Fibroblast of skin of left quadriceps (primary cell): ENCODE results near the gene HEXD.
"Not testable (repeated sequence)": the region's sequence is repeated elsewhere in the genome, so short reads cannot be mapped to it uniquely, and the experiment has no call there.

Experiments used
- DNase-seq, 2 experiments: peaks; one replicate each; pipeline ENCODE4 v3.0.0-alpha.2; 2013; ENCODE audit warnings: low read depth in 2 of 2

The HEXD gene

GRCh38 chr17:82382220-82382932 is 35.8 kb upstream of the HEXD start:
- DNase-seq, result not testable (repeated sequence)

DNA sequence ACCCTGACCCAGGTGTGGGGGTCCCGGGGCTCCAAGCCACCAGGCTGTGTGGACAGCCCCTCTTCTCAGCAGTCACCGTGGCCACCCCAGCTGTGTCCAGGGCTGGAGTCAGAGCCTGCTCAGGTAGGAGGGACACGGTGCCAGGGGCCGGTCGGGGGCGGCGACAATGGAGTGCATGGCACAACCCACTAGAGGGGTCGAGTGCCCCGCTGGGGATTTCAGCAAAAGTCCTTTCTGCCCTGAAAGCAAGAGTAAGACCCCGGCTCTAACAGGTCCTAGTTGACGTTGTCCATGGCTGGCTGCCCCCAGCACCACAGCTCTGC is 35.3 kb upstream of the HEXD start:
- no peak for DNase-seq

DNA sequence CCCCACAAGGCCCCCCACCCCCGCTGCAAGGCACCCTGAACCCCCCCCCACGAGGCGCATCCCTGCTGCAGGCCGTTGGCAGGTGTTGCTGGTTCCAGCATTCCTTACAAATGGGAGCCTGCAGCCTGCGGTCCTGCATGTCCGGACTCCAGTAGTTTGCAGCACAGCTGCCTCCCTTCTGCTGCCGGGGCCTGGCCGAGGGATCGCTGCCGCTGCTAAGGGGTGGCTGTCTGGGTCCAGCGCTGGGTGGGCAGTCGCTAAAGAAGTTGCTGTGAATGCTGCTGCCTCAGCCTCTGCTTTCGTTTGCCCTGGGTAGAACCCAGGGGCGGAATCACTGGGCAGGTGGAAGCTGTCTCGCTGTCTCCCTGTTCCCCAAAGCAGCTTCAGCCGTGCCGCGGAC is 34.7 kb upstream of the HEXD start:
- no peak for DNase-seq

DNA sequence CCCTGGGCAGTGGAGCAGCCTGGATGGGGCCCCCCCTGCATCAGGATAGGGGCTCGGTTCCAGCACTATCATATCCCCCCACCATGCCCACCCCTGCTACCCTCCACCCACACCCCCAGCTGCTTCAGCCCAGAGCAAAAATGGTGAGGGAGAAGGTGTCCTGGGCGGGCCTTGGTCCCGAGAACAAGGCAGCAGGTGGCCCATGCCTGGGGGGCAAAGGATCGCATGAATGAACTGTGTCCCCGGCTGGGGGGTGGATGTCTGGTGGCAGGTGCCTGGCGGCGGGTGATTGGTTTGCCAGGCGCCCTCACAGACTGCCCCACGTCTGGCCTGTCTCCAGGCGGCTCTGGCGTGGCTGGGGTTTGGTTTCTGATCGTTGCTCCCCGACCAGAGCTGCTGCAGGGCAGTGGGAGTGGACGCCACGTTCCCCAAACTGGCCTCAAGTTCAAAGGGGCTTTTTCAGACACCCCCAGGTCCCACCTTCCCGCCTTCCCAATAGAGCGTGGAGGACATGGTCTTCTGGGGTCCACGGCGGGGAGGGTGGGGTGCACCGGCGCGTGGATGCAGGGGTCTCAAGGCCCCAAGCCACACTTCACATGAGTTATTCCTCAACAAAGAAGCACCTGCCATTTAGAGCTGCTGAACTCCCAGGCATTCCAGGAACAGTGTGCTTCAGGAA is 34.0 kb upstream of the HEXD start:
- DNase-seq, result no peak

DNA sequence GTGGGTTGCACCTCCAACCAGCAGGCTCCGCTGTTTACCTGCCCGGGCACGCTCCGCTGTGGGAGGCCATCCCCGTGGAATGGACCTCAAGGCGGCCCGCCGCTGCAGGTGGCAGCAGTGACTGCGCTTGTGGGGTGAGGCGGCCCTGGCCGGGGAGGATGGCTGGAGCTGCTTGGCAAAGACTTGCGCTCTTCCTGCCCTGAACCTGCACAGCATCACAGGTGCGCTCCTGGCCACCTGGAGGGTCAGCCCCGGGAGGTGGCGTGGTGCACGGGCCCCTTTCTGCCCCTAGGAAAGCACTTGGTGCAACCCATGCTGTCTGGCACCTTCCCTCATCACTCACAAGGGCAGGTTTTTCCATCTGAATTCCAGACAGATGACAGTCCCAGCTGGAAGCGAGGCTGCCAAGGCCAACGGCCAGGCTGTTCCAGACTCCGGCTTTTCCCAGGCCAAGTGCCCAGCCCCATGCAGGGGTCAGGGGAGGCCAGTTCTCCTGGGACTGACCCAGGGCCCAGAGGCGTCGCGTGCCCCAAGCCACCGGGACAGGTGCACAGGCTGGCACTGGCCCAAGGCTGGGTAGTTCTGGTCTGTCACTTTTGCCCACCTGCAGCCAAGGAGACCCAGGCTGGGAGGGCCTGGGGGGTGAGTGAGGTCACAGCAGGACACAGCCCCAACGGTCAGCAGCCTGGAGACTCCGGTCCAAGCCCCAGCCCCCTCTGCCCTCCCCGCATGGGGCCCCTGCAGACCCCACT is 33.2 kb upstream of the HEXD start:
- DNase-seq, result no peak

GRCh38 chr17:82385559-82386254 is 32.4 kb upstream of the HEXD start:
- DNase-seq, result no peak

- DNase-seq, result no peak
Observed at GRCh38 chr17:82386255-82386831, 31.8 kb upstream of the HEXD start.

GRCh38 chr17:82386881-82387704 is 31.1 kb upstream of the HEXD start:
- DNase-seq, result no peak

- DNase-seq, result no peak
Observed at GRCh38 chr17:82387705-82388106, 30.4 kb upstream of the HEXD start.

DNA sequence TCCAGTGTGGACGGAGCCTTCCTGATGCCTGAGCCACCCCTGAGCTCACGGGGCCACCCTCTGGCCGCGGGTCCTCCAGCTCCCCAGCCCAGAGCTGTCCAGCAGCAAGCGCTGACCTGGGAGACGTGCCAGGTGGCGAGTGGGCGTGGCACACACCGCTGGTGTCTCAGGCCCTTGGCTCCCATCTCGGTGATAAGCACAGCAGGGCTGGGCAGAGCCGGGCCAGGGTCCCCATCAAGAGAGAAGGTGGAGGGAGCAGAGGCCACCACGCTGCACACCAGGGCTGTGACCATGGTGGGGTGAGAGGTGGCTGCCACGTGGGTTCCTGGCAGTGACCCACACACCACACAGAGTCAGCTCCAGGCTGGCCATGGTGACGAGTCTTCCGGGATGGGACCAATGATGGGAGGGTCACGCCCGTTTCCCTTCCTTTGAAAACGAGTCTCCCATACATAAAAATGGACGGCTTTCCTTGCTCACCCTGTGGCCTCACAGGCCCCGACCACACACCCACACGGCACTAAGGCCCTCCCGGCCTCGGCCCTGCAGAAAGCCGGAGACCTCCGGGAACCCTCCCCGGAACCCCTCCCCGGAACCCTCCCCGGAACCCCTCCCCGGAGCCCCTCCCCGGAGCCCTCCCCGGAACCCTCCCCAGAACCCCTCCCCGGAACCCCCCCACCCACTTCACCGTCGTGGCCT is 29.8 kb upstream of the HEXD start:
- DNase-seq, result no peak

- DNase-seq, result no peak
Observed at GRCh38 chr17:82388922-82389283, 29.2 kb upstream of the HEXD start.

- no peak for DNase-seq
Observed at GRCh38 chr17:82389379-82389778, 28.8 kb upstream of the HEXD start.

- DNase-seq, result no peak
Observed at GRCh38 chr17:82390015-82390859, 27.9 kb upstream of the HEXD start.

DNA sequence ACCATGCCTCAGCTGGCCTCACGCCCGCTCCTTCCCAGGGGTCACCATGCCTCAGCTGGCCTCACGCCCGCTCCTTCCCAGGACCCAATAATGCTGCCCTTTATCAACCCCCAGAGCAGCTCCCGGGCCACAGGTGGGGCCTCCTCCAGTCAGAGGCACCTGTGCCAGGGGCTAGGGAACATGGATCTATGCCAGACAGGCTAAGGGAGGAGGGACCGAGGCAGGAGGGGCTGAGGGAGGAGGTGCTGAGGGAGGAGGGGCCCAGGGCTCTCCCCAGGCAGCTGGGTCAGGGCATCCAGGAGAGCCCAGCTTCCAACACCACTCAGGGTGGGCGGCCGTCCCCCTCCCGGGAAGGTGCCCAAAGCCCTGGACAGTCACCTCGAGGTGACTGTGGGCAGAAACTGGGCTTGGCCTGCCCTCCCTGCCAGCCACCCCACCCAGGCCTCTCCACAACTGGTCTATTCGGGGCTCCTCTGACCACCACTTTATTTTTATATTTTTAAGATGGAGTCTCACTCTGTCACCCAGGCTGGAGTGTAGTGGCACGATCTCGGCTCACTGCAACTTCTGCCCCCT is 27.2 kb upstream of the HEXD start:
- DNase-seq, result no peak

- DNase-seq, result no peak
Observed at GRCh38 chr17:82391496-82392066, 26.6 kb upstream of the HEXD start.

- no peak for DNase-seq
Observed at GRCh38 chr17:82392209-82392920, 25.8 kb upstream of the HEXD start.

DNA sequence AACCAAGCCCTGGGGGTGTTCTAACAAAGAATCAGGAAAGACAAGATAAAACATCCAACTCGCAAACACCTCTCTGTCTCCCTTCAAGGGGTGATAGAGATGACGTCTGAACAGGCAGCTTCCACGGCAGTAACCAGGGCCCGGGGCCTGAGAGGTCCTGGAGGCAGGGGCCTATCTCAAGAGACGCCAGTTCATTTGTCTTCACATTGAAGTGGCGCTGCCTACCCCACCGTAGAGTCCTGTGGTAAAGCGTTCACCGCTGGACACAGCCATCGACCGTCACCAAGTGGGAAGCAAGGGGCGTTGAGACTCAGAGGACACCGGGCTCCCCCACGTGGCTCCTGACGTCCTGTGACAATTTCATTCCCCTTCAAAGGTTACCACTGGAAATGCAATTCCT is 25.2 kb upstream of the HEXD start:
- no peak for DNase-seq

DNA sequence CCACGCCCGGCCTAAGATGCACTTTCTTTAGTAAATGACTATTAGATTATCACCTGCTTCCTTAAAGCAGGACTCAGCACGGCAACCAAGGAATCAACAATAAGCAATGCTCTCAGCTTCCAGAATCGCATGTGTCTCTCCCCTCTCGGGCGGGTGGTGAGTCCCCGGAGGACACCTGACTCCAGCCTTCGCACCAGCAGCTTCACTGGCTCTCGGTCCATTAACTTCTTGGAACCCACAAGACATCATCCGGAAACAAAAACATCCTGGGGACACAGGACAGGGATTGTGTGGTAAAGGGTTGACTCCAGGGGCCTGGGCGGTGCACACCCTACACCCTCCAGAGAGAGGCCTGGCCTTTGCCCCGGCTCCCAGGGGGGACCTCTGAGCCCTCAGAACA is 23.9 kb upstream of the HEXD start:
- no peak for DNase-seq
